ENCODE measurements around the gene BICDL2.

The BICDL2 gene

GRCh38 chr16:3035289-3035971 lies 1.3 kb downstream of the BICDL2 start:
- no peak for FAIRE-seq

DNA sequence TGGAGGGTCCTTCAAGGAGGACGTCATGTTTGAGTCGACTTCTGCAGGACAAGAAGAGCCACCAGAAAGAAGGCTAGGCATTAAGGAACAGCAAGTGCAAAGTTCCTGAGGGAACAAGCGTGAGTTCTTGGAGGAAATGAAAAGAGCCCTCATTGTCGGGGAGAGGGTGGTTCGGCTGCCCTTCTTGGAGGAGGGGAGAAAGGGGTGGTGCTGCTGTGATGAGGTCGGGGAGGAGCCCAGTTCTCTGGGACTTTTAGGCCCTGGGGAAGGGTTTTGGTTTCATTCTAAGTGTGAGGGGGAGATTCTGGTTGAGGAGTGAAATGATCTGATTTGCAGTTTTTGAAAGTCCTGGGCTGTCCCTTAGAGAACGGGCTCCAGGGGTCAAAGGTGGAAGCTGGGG lies 4.1 kb downstream of the BICDL2 start:
- FAIRE-seq, result no peak
- no peak for TF ChIP-seq PAX5 (IDR thresholded peaks at IDR 0.05; ENCODE audit: insufficient read depth, low read length, severe bottlenecking)
- TF ChIP-seq POLR2AphosphoS5 (IDR thresholded peaks at IDR 0.05; ENCODE audit: low read depth, low read length), result no peak
- no peak for TF ChIP-seq POU2F2 (IDR thresholded peaks at IDR 0.05; ENCODE audit: low read depth, low read length)
- TF ChIP-seq SPI1 (IDR thresholded peaks at IDR 0.05; ENCODE audit: low read depth, low read length), result no peak
- no peak for TF ChIP-seq TAF1 (IDR thresholded peaks at IDR 0.05; ENCODE audit: low read depth, low read length)
- TF ChIP-seq POLR2A (IDR thresholded peaks at IDR 0.05; ENCODE audit: low read depth, low read length), result no peak
- DNase-seq (ENCODE audit: insufficient read length, low spot score), result no peak

More at GRCh38 chr16:3035289-3035971, 1.3 kb downstream of the BICDL2 start:
- DNase-seq (ENCODE audit: insufficient read length, low spot score), result no peak
- TF ChIP-seq POLR2AphosphoS5 (IDR thresholded peaks at IDR 0.05; ENCODE audit: low read depth, low read length), result no peak
- no peak for TF ChIP-seq SPI1 (IDR thresholded peaks at IDR 0.05; ENCODE audit: low read depth, low read length)
- no peak for TF ChIP-seq PAX5 (IDR thresholded peaks at IDR 0.05; ENCODE audit: insufficient read depth, low read length, severe bottlenecking)
- TF ChIP-seq POLR2A (IDR thresholded peaks at IDR 0.05; ENCODE audit: low read depth, low read length), result no peak
- no peak for TF ChIP-seq POU2F2 (IDR thresholded peaks at IDR 0.05; ENCODE audit: low read depth, low read length)

- no peak for DNase-seq (ENCODE audit: insufficient read length, low spot score)
- no peak for FAIRE-seq
- TF ChIP-seq POLR2AphosphoS5 (IDR thresholded peaks at IDR 0.05; ENCODE audit: low read depth, low read length) (no peak), TAF1 (IDR thresholded peaks at IDR 0.05; ENCODE audit: low read depth, low read length) (no peak), SPI1 (IDR thresholded peaks at IDR 0.05; ENCODE audit: low read depth, low read length) (no peak), POU2F2 (IDR thresholded peaks at IDR 0.05; ENCODE audit: low read depth, low read length) (no peak), PAX5 (IDR thresholded peaks at IDR 0.05; ENCODE audit: insufficient read depth, low read length, severe bottlenecking) (no peak), POLR2A (IDR thresholded peaks at IDR 0.05; ENCODE audit: low read depth, low read length) (no peak)
These were observed 6.2 kb downstream of the BICDL2 start for GRCh38 chr16:3030222-3031212.

DNA sequence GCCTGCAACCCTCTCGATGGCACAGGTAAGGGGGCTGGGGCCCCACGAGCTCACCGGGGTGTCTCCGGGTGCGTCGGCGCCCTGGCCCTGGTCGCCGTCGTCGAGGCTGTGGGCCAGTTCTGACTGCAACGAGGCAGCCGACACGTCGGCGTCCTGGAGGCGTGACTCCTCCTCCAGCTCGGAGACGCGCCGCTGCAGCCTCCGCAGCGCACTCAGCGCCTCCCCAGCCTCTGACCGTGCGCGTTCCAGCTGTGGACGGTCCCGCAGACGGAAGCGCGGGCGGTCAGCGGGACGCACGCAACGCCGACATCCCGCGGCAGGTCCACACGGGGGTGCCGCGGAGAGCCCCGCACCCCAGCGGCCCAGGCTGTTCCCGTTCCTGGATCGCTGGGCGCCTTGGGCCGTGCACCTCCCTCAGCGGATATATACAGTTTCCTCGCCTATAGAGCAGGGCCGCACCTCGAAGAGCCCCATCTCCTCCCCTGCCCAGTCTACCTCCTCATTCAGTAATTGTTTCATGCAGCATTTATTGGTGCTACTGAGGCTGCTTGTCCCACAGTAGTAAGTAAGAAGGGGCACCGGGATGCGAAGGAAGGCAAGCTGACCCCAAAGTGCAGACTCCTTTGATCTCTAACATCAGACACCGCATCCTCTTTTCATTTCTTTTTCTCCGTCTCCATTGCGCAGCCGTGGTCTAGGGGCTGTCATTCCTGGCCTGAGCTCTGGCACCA lies 7.1 kb downstream of the BICDL2 start:
- no peak for TF ChIP-seq POU2F2 (IDR thresholded peaks at IDR 0.05; ENCODE audit: low read depth, low read length)
- TF ChIP-seq TAF1 (IDR thresholded peaks at IDR 0.05; ENCODE audit: low read depth, low read length), result no peak
- TF ChIP-seq POLR2A (IDR thresholded peaks at IDR 0.05; ENCODE audit: low read depth, low read length), result no peak
- TF ChIP-seq POLR2AphosphoS5 (IDR thresholded peaks at IDR 0.05; ENCODE audit: low read depth, low read length), result no peak
- FAIRE-seq, result peak; percentile 77
- no peak for DNase-seq (ENCODE audit: insufficient read length, low spot score)

GRCh38 chr16:3028716-3029319 lies 7.9 kb downstream of the BICDL2 start:
- DNase-seq (ENCODE audit: insufficient read length, low spot score), result no peak
- FAIRE-seq, result no peak
- no peak for TF ChIP-seq TAF1 (IDR thresholded peaks at IDR 0.05; ENCODE audit: low read depth, low read length)
- no peak for TF ChIP-seq SPI1 (IDR thresholded peaks at IDR 0.05; ENCODE audit: low read depth, low read length)
- TF ChIP-seq POLR2AphosphoS5 (IDR thresholded peaks at IDR 0.05; ENCODE audit: low read depth, low read length), result no peak
- no peak for TF ChIP-seq PAX5 (IDR thresholded peaks at IDR 0.05; ENCODE audit: insufficient read depth, low read length, severe bottlenecking)
- TF ChIP-seq POU2F2 (IDR thresholded peaks at IDR 0.05; ENCODE audit: low read depth, low read length), result no peak
- no peak for TF ChIP-seq POLR2A (IDR thresholded peaks at IDR 0.05; ENCODE audit: low read depth, low read length)

- FAIRE-seq, result peak; percentile 97
These were observed 8.6 kb downstream of the BICDL2 start for GRCh38 chr16:3027983-3028715.

DNA sequence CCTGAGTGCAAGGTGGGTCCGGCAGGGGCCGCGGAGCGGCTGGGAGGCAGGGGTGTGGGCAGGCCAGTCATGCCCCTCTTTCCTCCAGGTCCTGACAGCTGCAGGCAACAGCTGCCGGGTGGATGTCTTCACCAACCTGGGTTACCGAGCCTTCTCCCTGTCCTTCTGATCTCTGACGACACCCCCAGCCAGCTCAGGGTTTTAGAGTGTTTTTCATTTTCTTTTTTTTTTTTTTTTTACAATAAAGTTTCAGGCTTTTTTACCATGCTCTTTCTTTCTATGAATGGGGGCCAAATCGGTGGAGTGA lies 9.3 kb downstream of the BICDL2 start:
- TF ChIP-seq TAF1 (IDR thresholded peaks at IDR 0.05; ENCODE audit: low read depth, low read length) (no peak), PAX5 (IDR thresholded peaks at IDR 0.05; ENCODE audit: insufficient read depth, low read length, severe bottlenecking) (no peak), POLR2A (IDR thresholded peaks at IDR 0.05; ENCODE audit: low read depth, low read length) (no peak)
- no peak for FAIRE-seq

More at GRCh38 chr16:3027983-3028715, 8.6 kb downstream of the BICDL2 start:
- peak; percentile 88 for DNase-seq (ENCODE audit: insufficient read length, low spot score)
- no peak for TF ChIP-seq SPI1 (IDR thresholded peaks at IDR 0.05; ENCODE audit: low read depth, low read length)
- no peak for TF ChIP-seq POLR2AphosphoS5 (IDR thresholded peaks at IDR 0.05; ENCODE audit: low read depth, low read length)
- no peak for TF ChIP-seq POLR2A (IDR thresholded peaks at IDR 0.05; ENCODE audit: low read depth, low read length)
- TF ChIP-seq POU2F2 (IDR thresholded peaks at IDR 0.05; ENCODE audit: low read depth, low read length), result no peak
- no peak for TF ChIP-seq PAX5 (IDR thresholded peaks at IDR 0.05; ENCODE audit: insufficient read depth, low read length, severe bottlenecking)
- no peak for TF ChIP-seq TAF1 (IDR thresholded peaks at IDR 0.05; ENCODE audit: low read depth, low read length)

GRCh38 chr16:3026609-3027488 lies 9.9 kb downstream of the BICDL2 start:
- FAIRE-seq (no peak), DNase-seq (ENCODE audit: insufficient read length, low spot score) (no peak)
- TF ChIP-seq POU2F2 (IDR thresholded peaks at IDR 0.05; ENCODE audit: low read depth, low read length) (no peak), POLR2AphosphoS5 (IDR thresholded peaks at IDR 0.05; ENCODE audit: low read depth, low read length) (no peak), PAX5 (IDR thresholded peaks at IDR 0.05; ENCODE audit: insufficient read depth, low read length, severe bottlenecking) (no peak), POLR2A (IDR thresholded peaks at IDR 0.05; ENCODE audit: low read depth, low read length) (no peak), TAF1 (IDR thresholded peaks at IDR 0.05; ENCODE audit: low read depth, low read length) (no peak), SPI1 (IDR thresholded peaks at IDR 0.05; ENCODE audit: low read depth, low read length) (no peak)

More for the DNA sequence above, 9.3 kb downstream of the BICDL2 start:
- no peak for DNase-seq (ENCODE audit: insufficient read length, low spot score)
